ENCODE measurements around the gene GNL3L.
A peak's percentile ranks its signal among the peaks of the same experiment; 100 is the strongest.
"Not testable (repeated sequence)": the region's sequence is repeated elsewhere in the genome, so short reads cannot be mapped to it uniquely, and the experiment has no call there.

The GNL3L gene

DNA sequence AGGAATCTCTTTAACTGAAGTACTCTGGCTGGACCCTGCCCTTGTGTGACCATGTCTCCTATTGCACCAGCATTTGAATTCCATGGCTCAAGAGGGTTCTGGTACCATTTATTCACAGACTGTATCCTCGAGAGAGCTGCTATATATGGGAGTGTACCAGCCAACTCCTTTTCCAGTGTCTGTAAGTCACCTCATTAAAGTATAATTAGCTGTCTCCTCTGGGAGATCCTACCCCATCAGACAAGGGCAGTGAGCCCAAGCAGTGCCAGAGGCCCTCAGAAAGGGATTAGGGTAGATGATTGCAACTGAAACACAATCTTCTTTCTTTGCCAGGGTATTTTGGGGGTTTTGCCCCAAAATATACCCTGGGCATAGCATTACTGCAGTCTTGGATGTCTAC, 31.6 kb downstream of the GNL3L start:
- peak; percentile 6 to 7 for DNase-seq

DNA sequence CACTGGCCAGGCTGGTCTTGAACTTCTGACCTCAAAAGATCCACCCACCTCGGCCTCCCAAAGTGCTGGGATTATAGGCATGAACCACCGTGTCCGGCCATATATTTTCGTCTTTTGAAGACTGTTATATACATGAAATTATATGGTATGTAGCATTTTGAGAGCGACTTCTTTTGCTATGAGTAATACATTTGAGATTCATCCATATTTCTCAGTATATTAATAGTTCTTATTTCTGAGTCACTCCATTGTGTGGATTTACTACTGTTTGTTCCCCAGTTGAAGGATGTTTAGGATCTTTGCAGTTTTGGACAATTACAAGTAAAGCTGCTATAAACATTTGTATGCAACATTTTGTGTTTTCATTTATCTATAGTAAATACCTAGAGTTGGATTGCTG, 34.9 kb downstream of the GNL3L start:
- DNase-seq = no peak

DNA sequence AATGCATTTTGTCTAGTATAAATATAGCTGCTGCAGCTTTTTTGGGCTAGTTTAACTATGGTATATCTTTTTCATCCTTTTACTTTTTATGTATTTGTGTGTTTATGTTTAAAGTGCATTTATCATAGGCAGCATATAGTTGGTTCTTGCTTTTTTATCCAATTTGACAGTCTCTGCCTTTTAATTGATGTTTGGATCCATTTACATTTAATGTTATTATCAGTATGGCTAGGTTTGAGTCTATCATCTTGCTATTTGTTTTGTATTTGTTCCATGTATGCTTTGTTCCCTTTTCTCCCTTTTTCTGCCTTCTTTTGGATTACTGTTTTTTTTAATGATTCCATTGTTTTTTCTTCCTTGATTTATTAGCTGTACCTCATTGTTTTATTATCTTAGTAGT, 40.3 kb downstream of the GNL3L start:
- no peak for DNase-seq

DNA sequence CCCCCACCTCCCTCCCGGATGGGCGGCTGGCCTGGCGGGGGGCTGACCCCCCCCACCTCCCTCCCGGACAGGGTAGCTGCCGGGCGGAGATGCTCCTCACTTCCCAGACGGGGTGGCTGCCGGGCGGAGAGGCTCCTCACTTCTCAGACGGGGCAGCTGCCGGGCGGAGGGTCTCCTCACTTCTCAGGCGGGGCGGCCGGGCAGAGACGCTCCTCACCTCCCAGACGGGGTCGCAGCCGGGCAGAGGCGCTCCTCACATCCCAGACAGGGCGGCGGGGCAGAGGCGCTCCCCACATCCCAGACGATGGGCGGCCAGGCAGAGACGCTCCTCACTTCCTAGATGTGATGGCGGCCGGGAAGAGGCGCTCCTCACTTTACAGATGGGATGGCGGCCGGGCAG, 42.6 kb downstream of the GNL3L start:
- not testable (repeated sequence) for DNase-seq

DNA sequence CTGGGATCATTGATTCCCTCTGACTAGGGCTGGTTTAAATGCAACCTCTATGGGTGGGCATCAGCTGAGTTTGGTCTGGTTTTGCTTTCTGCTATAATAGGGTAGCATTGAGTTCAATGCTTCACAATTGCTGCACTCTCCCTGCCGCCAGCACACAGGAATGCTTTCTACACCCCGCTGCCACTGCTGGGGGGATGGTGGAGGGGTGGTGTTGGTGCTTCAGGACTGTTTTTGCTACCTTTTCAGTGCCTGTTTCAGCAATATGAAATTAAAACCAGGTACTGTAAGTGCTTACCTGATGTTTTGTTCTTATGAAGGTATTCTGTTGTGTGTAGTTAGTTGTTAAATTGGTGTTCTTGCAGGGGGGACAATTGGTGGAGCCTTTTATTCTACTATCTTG, 67.7 kb downstream of the GNL3L start:
- DNase-seq = no peak

DNA sequence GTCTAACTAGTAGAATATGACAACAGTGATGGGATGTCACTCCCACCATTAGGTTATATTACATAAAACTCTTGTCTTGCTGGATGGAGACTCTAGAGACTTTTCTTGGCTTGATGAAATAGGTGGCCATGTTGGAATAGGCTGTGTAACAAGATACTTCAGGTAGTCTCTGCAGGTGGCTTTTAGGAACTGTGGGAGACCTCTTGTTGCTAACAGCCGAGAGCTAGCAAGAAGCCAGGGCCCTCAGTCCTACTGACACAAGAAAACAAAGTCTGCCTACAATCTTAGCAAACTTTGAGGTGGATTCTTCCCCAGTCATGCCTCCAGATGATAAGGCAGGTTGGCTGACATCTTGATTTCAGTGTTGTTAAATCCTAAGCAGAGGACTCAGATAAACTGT, 72.5 kb downstream of the GNL3L start:
- no peak for DNase-seq

All from activated T-cell treated with anti-CD3 and anti-CD28 coated beads, Interleukin-2, amount 50 U/mL, for 48 hours (primary cell).